OCI-LY3 (cell line): ENCODE measurements around the gene EEF2KMT.

Experiments used
- H2AFZ ChIP-seq: fragments of 200-600, 300-600 bp; shearing (Covaris generic); 2 replicates; pipeline ENCODE4 v1.6.0; 2014; ENCODE audit warnings: antibody characterized with exemption, low read depth, low read length
- H3K27ac ChIP-seq: fragments of 200-600, 300-600 bp; sonication (generic); 2 replicates; pipeline ENCODE4 v1.5.1; 2014; ENCODE audit warnings: mild to moderate bottlenecking, low read length, moderate library complexity, mixed read lengths
- H3K27me3 ChIP-seq: fragments of 200-600, 300-600 bp; sonication (generic); 2 replicates; pipeline ENCODE4 v1.6.1; 2014; ENCODE audit warnings: low read depth, low read length, mixed read lengths
- H3K36me3 ChIP-seq: fragments of 200-600, 300-600 bp; sonication (generic); replicated peaks from 2 replicates; pipeline ENCODE3; 2014; ENCODE audit warnings: low read depth, low read length, mixed read lengths
- H3K4me1 ChIP-seq: fragments of 300-600, 200-600 bp; sonication (generic); 2 replicates; pipeline ENCODE4 v1.6.1; 2014; ENCODE audit warnings: low read length, mixed read lengths
- H3K4me2 ChIP-seq: fragments of 200-600, 300-600 bp; sonication (generic); 2 replicates; pipeline ENCODE4 v1.6.1; 2014; ENCODE audit warnings: low read length, mixed read lengths
- H3K4me3 ChIP-seq: fragments of 300-600, 200-600 bp; sonication (generic); 2 replicates; pipeline ENCODE4 v1.5.1; 2014; ENCODE audit warnings: antibody characterized with exemption, mild to moderate bottlenecking, low read length, moderate library complexity
- H3K79me2 ChIP-seq: fragments of 300-600, 200-600 bp; shearing (Covaris generic); 2 replicates; pipeline ENCODE4 v1.6.1; 2014; ENCODE audit warnings: mild to moderate bottlenecking, low read length, mixed read lengths
- H3K9ac ChIP-seq: fragments of 300-600, 200-600 bp; shearing (Covaris generic); 2 replicates; pipeline ENCODE4 v1.6.0; 2014; ENCODE audit warnings: mild to moderate bottlenecking, low read length, moderate library complexity
- H3K9me3 ChIP-seq: fragments of 200-600, 300-600 bp; shearing (Covaris generic); 2 replicates; pipeline ENCODE4 v1.6.1; 2014; ENCODE audit warnings: low read length, mixed read lengths; ENCODE audit not compliant: insufficient read depth
- H4K20me1 ChIP-seq: fragments of 200-600, 300-600 bp; sonication (generic); 2 replicates; pipeline ENCODE4 v1.6.1; 2016; ENCODE audit warnings: low read length, mixed read lengths; ENCODE audit not compliant: insufficient read depth
- CTCF ChIP-seq: fragments of 200-600, 300-600 bp; sonication (generic); IDR thresholded peaks from 2 replicates; pipeline ENCODE4 v1.5.1; 2014; ENCODE audit warnings: antibody characterized with exemption, low read length, low read depth
- EZH2phosphoT487 ChIP-seq: fragments of 200-600 bp; shearing (Covaris generic); IDR thresholded peaks from 2 replicates; pipeline ENCODE4 v1.6.1; 2018; ENCODE audit warnings: antibody characterized with exemption, mixed run types, low read depth

EEF2KMT gene

GRCh38 chr16:5036228-5037156 is 61.1 kb downstream of the EEF2KMT start:
- Histone ChIP-seq H4K20me1 (no peaks in the 10 kb centered on the region), H3K4me2 (no peak overlapping the region), H3K4me3 (no peak overlapping the region), H3K9ac (no peak overlapping the region), H3K27me3 (peaks cover 12% of the 10 kb centered on the region), H2AFZ (no peak overlapping the region), H3K9me3 (no peaks in the 10 kb centered on the region), H3K27ac (no peak overlapping the region), H3K4me1 (peaks cover 16% of the 10 kb centered on the region), H3K36me3 (no peaks in the 10 kb centered on the region), H3K79me2 (no peaks in the 10 kb centered on the region)
- TF ChIP-seq CTCF (no peak), EZH2phosphoT487 (no peak)

GRCh38 chr16:5035909-5036227 is 61.7 kb downstream of the EEF2KMT start:
- H3K27ac ChIP-seq: no peak overlapping the region
- H3K9ac ChIP-seq: no peak overlapping the region
- no peak overlapping the region for H3K4me2 ChIP-seq

More at GRCh38 chr16:5035909-5036227, 61.7 kb downstream of the EEF2KMT start:
- no peaks in the 10 kb centered on the region for H3K36me3 ChIP-seq
- H3K4me1 ChIP-seq: peaks cover 12% of the 10 kb centered on the region
- no peaks in the 10 kb centered on the region for H4K20me1 ChIP-seq
- no peaks in the 10 kb centered on the region for H3K9me3 ChIP-seq
- no peak overlapping the region for H3K4me3 ChIP-seq
- no peaks in the 10 kb centered on the region for H3K79me2 ChIP-seq
- H2AFZ ChIP-seq: no peak overlapping the region
- H3K27me3 ChIP-seq: peaks cover 8% of the 10 kb centered on the region; the same call in 1 of the 2 replicates
- TF ChIP-seq CTCF: no peak
- TF ChIP-seq EZH2phosphoT487: no peak
